ENCODE measurements around the gene LRBA. TPM values are rescaled to one million over a fixed set of nuclear protein-coding genes. Genes with fewer than 3 reads are reported as not detected.
A peak's percentile ranks its signal among the peaks of the same experiment; 100 is the strongest.
"Not testable (repeated sequence)": the region's sequence is repeated elsewhere in the genome, so short reads cannot be mapped to it uniquely, and the experiment has no call there.

Gene LRBA
- total RNA-seq, 1 donor from 2014 or later = 52.4 TPM

GRCh38 chr4:150583287-150584110 is 431.6 kb downstream of the LRBA start:
- DNase-seq = peak; percentile 56

- peak; percentile 61 for DNase-seq
Measured at GRCh38 chr4:150582873-150583286, 432.2 kb downstream of the LRBA start.

GRCh38 chr4:150582146-150582872 is 432.8 kb downstream of the LRBA start, which contains the start of gene MAB21L2:
TSS of gene MAB21L2 (plus strand) at chr4:150582151. CDS start at chr4:150583030, 879 bp downstream.
- DNase-seq = peak; percentile 30

GRCh38 chr4:150581641-150582051 is 433.4 kb downstream of the LRBA start:
- DNase-seq = peak; percentile 51

GRCh38 chr4:150581056-150581605 is 434.0 kb downstream of the LRBA start:
- no peak for DNase-seq

- no peak for DNase-seq
Measured at GRCh38 chr4:150580306-150580705, 434.8 kb downstream of the LRBA start.

GRCh38 chr4:150579551-150580234 is 435.4 kb downstream of the LRBA start:
- DNase-seq = peak; percentile 38

GRCh38 chr4:150578745-150579501 is 436.2 kb downstream of the LRBA start:
- peak; percentile 2 for DNase-seq

GRCh38 chr4:150577796-150578195 is 437.3 kb downstream of the LRBA start:
- DNase-seq = no peak

- no peak for DNase-seq
Measured at GRCh38 chr4:150574678-150575077, 440.4 kb downstream of the LRBA start.

- peak; percentile 8 for DNase-seq
Measured at GRCh38 chr4:150573534-150573933, 441.6 kb downstream of the LRBA start.

- no peak for DNase-seq
Measured at GRCh38 chr4:150572704-150573504, 442.2 kb downstream of the LRBA start.

- DNase-seq = no peak
Measured at GRCh38 chr4:150570862-150571261, 444.2 kb downstream of the LRBA start.

- no peak for DNase-seq
Measured at GRCh38 chr4:150569998-150570535, 445.0 kb downstream of the LRBA start.

GRCh38 chr4:150569384-150569987 is 445.6 kb downstream of the LRBA start:
- no peak for DNase-seq

- DNase-seq = no peak
Measured at GRCh38 chr4:150567070-150567469, 448.0 kb downstream of the LRBA start.

GRCh38 chr4:150564967-150565366 is 450.1 kb downstream of the LRBA start:
- DNase-seq = not testable (repeated sequence)

GRCh38 chr4:150562751-150563150 is 452.3 kb downstream of the LRBA start:
- no peak for DNase-seq

GRCh38 chr4:150562250-150562649 is 452.8 kb downstream of the LRBA start:
- DNase-seq = no peak

GRCh38 chr4:150561143-150561737 is 453.8 kb downstream of the LRBA start:
- no peak for DNase-seq

Data from dermis blood vessel endothelial cell (primary cell).